ENCODE results near the gene TBC1D2B.

TBC1D2B gene

GRCh38 chr15:77945566-77945965 is 131.9 kb downstream of the TBC1D2B start:
- no peak for DNase-seq (ENCODE audit: low spot score)
- FAIRE-seq: no peak
